SW480 (cell line): ENCODE data around the gene C1R.

Experiments used
- DNase-seq: peaks from one replicate; pipeline ENCODE4 v3.0.0-alpha.2; 2016; ENCODE audit warnings: low spot score

Gene C1R

GRCh38 chr12:7032990-7033389, 59.3 kb downstream of the C1R start:
- DNase-seq: no peak

- no peak for DNase-seq
These were observed 60.9 kb downstream of the C1R start for GRCh38 chr12:7031306-7031705.
